GM04503 (cell line): Measurements from ENCODE around the gene NTHL1.

Experiments
- DNase-seq: peaks from one replicate; pipeline ENCODE4 v3.0.0-alpha.2; 2012; ENCODE audit warnings: low read depth

The NTHL1 gene

DNA sequence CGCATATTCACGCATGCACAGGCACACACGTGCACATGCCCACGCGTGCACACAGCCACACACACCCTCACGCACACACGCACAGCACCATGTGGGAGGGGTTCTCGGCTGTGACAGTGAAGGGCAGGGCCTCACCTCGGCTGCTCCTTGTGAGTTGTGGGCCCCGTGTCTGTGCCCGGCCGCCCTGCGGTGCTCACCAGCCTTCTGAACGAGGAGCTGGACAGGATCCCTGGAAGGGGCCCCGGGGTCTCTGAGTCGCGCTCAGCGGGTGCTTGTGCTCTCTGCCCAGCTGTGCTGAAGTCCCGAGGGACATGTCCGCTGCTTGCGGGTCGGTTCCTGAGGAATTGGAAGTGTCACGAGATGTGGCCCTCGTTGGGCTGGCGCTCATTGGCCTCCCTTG, 16.2 kb upstream of the NTHL1 start:
- no peak for DNase-seq

DNA sequence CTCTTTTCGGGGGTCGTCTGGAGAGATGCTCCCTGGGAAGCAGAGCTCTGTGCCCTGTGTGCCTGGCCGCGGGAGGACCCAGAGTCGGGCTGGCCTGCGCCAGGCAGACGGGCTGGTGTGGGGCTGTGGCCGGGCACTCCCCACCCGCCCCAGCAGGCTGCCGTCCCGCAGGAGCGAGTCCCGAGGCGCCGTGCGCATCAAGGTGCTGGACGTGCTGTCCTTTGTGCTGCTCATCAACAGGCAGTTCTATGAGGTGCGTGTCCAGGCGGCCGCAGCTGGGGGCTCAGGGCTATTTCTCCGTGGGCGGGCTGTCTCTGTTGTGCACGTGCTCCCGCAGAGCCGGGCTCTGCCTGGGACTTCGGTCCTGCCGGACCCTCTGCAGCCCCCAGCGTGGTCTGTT, 15.2 kb upstream of the NTHL1 start:
- no peak for DNase-seq

- no peak for DNase-seq
Measured at GRCh38 chr16:2061526-2061925, 13.9 kb upstream of the NTHL1 start.

- no peak for DNase-seq
Measured at GRCh38 chr16:2061023-2061422, 13.4 kb upstream of the NTHL1 start.

- DNase-seq: no peak
Measured at GRCh38 chr16:2060346-2060745, 12.7 kb upstream of the NTHL1 start.

DNA sequence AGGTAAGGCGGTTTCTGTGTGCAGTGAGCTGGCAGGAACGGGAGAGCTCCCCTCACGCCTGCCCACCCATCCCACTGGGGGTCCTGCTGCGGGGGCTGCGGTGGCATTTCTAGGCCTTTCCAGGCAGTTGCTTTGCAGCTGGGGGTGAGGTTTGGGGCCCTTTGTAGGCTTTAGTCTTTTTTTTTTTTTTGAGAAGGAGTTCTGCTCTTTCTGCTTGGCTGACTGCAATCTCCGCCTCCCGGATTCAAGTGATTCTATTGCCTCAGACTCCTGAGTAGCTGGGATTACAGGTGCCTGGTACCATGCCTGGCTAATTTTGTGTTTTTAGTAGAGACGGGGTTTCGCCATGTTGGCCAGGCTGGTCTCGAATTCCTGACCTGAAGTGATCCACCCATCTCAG, 11.2 kb upstream of the NTHL1 start:
- DNase-seq: no peak

- DNase-seq: no peak
Measured at GRCh38 chr16:2058420-2058819, 10.8 kb upstream of the NTHL1 start.

DNA sequence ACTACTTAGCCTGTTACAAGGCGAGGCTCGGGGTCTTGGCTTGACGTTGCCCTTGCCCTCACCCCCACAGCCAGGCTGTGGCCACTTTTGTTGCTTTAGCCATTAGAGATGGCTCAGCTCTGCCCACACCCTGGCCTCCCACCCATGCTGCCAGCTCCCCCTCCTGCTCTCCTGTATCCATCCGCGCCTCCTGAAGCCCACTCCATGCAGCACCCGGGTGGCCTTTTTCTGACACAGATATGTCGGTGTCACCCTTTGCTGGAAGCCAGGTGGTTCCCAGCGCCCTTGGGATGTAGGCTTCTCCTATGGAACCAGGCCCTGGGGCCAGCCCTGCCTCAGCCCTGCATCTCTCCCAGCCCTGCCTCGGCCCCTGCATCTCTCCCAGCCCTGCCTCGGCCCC, 9.8 kb upstream of the NTHL1 start:
- no peak for DNase-seq

DNA sequence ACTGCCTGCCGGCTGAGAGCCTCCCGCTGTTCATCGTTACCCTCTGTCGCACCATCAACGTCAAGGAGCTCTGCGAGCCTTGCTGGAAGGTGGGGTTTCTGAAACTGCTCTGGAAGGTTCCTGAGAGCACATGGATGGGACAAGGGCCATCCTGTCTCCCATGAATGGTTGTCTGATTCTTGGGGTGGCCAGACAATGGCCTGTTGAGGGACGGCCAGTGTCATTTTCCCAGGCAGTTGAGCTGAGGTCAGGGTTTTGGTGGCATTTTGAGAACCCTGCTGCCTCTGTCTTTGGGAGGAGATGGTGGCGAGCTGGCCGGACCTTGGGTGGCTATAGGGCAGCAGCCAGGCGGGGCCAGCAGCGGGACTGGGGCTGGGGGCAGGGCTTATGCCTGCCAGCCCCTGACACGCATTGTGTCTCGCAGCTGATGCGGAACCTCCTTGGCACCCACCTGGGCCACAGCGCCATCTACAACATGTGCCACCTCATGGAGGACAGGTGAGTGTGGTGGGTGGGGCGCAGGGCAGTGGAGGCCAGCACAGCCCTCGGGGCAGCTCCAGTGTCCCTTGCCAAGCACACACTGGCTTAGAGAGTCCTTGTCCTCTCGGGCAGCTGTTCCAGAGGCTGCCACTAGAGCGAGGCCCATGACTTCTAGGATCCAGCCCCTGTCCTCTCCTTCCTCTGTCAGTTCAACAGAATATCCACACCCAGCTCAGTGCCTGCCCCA, 9.2 kb upstream of the NTHL1 start:
- no peak for DNase-seq

GRCh38 chr16:2056077-2056476, 8.4 kb upstream of the NTHL1 start:
- DNase-seq: no peak

DNA sequence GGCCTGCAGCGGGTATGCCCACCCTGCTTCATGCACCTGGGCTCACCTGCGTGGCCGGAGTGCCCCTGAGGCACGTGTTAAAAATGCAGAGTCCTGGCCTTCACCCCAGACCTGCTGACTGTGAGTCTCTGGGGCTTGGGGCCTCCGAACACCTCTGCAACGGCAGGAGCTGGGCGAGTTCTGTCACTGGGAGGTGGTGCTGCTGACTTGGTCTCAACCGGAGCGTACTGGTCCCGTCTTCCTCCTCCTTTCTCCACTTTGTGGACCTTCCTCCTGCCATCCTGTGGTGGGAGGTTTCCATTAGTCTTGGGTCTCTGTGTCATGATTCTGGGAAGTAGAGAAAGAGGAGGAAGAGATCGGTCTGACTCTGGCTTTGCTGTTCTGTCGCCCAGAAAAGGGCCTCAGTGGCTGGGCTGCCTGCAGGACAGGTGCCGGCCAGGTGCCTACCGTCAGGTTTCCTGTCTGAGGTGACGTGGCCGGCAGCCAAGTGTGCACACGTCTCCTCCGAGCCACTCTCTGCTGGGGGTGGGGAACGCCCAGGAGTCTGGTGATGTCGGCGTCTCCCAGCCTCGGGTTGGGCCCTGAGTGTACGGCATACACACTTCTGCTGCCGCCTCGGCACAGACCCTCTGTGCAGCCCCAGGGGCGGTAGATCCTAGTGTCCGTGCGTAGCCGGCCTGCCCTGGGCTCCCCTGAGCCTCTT, 7.1 kb upstream of the NTHL1 start:
- DNase-seq: no peak

- no peak for DNase-seq
Measured at GRCh38 chr16:2053897-2054296, 6.3 kb upstream of the NTHL1 start.

DNA sequence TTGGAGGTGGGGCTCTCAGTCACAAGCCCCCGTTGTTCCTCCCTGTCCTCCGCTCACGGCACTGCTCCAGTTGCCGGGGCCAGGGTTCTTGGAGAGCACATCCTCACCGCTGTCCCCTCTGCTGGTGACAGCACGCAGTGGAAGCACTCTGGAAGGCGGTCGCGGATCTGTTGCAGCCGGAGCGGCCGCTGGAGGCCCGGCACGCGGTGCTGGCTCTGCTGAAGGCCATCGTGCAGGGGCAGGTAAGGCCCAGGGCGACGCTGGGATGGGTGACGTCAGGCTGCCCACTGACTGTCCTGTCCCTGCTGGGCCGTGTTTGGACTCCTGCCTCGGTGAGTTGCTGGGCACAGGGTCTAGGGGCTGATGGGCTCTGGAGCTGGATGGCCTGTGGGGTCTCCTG, 5.6 kb upstream of the NTHL1 start:
- DNase-seq: no peak

DNA sequence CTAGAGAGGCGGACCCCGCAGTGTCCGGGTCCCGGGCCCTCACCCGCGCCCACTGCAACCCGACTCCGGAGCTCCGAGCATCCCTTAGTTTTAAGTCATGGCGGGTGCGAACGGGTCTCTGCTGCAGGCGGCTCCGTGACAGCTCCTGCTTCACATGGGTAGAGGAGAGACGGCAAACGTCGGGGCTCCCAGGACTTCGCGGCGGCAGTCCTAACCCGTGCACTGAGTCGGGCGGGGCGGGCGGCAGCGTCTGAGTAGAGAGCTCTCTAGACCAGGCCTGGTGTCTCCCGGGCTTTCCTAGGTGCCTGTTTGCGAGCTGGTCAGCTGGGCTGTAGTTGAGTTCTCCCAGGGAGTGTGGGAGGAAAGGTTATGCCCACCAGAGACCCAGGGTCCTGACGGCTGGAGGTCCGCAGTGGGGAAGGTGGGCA, 496 bp upstream of the NTHL1 start:
- DNase-seq: no peak

GRCh38 chr16:2046893-2047329, 723 bp downstream of the NTHL1 start:
- DNase-seq: no peak

DNA sequence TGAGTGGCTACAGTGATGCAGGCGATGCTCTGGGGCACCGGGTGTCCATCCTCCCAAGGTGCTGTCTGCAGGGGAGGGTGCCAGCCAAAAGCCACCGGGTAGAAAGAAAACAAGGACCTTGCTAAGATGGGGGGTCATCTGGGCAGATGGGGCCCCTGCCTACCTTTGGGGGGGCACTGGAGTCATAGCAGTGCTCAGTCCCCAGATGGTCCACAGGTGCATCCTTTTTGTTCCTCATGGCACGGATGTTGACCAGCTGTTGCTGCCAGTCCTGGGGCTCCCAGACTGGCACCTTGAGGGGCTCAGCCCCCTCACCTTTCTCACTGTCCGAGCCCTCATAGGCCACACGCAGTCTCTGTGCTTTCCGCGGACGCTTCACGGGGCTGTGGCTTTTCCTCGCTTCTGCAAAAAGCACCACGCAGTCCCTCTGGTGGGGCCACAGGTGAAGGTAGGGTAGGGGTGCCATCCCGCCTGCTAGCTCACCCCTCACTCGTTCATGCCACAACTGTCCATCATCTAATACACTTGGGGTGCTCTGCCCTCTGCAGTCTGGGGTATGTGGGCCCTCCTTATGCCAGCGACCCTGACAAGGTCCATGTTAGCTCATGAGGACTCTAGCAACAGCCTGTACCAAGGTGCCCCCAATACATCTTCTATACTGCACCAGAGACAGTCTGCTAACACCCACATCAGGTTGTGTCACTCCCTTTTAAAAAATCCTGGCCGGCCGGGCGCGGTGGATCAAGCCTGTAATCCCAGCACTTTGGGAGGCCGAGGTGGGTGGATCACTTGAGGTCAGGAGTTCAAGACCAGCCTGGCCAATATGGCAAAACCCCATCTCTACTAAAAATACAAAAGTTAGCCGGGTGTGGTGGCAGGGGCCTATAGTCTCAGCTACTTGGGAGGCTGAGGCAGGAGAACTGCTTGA, 1.4 kb downstream of the NTHL1 start:
- no peak for DNase-seq

- DNase-seq: no peak
Measured at GRCh38 chr16:2044541-2044940, 3.1 kb downstream of the NTHL1 start.

DNA sequence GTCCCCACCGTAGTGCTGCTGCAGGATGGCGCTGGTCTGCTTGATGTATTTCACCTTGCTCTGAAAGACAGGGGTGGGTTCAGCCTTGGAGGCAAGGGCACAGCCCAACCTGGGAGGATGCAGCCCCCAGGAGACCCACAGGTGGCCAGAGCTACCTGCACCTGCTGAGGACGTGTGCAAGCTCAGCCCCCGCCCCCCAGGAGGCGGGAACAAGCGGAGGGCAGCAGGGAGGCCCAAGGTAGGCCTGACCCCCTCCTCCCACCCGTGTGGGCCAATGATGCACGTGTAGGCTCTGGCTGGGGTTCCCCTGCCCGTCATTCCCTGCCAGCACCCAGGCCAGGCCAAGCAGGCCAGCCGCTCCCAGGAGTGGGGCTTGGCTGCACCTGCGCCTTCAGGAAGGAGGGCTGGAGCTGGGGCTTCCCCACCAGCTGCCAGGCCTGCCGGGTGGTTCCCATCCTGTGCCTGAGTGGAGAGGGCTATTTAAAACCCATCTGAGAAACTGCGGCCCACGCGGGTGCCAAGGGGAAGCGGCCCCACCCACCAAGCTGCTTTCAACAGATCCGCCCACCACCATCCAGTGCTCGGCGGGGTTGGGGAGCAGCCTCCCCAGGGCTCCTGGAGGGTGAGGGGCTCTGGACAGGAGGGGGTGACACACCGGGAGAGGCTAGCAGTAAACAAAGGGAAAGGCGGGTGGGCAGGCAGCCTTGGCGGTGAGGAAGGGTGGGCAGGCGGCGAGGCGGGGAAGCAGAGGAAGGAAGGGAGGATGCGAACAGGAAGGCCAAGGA, 3.8 kb downstream of the NTHL1 start:
- DNase-seq: no peak

- no peak for DNase-seq
Measured at GRCh38 chr16:2042986-2043666, 4.5 kb downstream of the NTHL1 start.

- DNase-seq: no peak
Measured at GRCh38 chr16:2042171-2042985, 5.3 kb downstream of the NTHL1 start.
